Cortex of kidney (tissue), 1 donor: ENCODE data around the gene SMAGP.
"Not testable (repeated sequence)": the region's sequence is repeated elsewhere in the genome, so short reads cannot be mapped to it uniquely, and the experiment has no call there.

Source experiments
- DNase-seq: peaks from one replicate; lab custom pipeline; 2025; lab: John Stamatoyannopoulos, UW

SMAGP gene

DNA sequence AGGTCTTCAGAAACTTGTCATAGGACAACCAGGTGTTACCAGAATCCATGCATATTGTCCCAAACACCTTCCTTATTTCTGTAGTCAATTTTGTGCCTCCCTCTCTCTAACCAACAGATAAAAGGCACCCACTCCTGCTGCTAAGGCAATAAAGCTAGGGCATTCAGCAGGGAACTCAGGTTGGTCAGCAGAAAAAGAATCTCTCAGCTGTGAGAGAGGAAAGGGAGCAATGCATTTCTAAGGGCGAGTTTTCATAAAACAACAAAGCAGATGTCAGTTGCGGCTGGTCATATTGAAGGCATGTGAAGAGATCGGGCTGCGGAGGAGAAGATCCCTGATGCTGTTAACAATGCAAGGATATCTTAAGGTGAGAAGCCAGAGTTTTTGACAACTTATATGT lies 45.0 kb downstream of the SMAGP start:
- DNase-seq: no peak

GRCh38 chr12:51224625-51225024 lies 45.6 kb downstream of the SMAGP start:
- DNase-seq: no peak

DNA sequence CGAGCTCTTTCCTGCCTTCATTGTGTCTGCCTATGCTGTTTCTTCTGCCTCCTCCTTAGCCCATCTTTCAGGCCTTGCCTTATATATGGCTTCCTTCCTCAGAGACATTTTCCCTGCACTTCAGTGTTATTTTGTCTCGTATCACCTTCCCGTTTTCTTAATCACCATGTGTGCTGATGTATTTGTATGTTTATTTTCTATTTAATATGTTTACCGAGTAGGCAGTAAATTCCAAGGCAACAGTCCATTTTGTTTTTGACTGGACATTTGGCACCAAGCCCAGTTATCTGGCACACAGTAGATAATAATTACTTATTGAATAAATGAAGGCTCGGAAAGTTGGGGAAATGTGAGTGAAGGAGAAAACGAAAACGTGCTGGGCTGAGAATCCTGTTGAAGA lies 47.8 kb downstream of the SMAGP start:
- DNase-seq: no peak

GRCh38 chr12:51219857-51220256 lies 50.4 kb downstream of the SMAGP start:
- DNase-seq: not testable (repeated sequence)

DNA sequence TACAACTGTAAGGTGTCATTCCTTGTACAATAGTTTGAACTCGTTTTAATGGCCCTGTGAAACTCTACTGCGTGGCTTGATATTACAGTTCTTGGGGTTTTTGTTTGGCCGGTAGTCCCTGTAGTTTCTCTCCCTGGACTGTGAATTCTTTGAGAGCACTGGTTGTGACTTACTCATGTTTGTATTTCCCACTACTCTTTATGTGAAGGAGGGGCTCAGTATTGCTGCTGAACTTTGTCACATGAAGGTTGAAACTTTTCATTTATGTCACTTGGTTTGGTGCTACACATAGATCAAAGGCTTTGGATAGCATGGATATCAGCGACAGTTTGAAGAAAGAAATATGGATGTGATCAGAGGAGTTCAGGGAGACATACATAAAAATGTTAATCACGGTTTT lies 50.9 kb downstream of the SMAGP start:
- no peak for DNase-seq

- DNase-seq: no peak
Observed at GRCh38 chr12:51218607-51219161, 51.5 kb downstream of the SMAGP start.

DNA sequence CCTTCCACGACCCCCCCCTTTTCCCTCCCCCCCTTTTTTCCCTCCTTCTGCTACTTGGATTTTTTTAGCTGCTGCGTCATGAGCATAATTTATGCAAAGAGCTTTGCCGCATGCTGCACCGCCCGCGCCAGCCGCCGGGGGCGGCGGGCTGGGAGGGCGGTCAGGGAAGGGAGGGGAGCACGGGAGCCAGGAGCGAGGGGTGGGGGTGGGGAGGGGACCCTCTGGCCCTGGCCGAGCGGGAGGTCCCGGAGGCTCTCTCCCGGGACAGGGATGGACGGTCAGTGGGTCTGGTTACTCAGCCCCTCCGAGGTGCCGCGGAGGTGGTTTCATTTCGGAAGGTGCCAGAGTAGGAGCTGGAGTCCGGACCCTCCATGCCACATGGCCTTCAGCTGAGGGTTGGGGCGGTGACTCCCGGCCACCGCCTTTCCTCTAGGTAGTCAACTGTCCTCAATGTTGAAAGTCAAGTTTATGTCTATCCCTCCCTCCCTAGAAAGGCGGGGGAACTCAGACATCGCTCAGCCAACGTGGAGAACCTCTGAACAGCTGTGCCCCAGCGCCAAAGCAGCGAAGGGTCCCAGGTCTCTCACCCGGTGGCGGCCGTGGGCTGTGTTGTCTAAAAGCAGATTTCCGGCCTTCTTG lies 52.1 kb downstream of the SMAGP start, which contains the start of gene POU6F1:
TSS of gene POU6F1 (minus strand) at position 95 of the 639 bp plus-strand sequence. CDS start 11,226 bp downstream, outside the sequence.
- DNase-seq: no peak

- DNase-seq: no peak
Observed at GRCh38 chr12:51217133-51217967, 52.9 kb downstream of the SMAGP start.

- DNase-seq: no peak
Observed at GRCh38 chr12:51216642-51217041, 53.6 kb downstream of the SMAGP start.

- no peak for DNase-seq
Observed at GRCh38 chr12:51214895-51215294, 55.3 kb downstream of the SMAGP start.

DNA sequence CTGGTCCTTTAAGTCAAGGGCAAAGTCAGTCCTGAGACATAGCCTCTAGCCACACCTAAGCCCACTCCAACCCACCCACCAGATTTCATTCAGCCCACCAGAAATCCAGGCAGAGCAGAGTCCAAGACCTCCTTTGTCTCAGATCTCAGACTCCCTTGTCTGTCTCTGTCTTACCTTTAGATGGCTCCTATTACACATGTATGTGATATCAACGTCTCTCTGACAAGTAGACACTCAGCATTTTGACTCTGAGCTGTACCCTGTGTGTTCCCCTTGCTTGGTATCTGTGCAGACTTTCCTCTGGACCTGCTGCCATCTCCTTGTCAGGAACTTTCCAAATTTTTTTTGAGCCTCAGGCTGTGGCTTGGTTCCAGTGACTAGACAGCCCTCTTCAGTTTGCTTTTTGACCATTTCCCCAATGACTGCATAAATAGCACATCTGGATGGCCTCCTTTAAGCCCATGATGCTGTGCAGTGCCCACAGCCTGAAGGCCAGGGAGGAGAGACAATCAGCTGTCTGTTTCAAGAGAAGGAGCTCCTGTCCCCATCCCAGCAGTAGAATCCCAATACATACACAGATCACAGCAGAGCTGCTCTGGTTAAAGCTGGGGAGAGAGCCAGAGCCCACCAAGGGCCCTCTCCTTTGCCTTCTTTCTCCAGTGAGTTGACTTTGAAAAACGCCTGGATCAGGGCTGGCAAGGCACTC lies 59.4 kb downstream of the SMAGP start:
- no peak for DNase-seq

- no peak for DNase-seq
Observed at GRCh38 chr12:51209259-51209658, 61.0 kb downstream of the SMAGP start.

DNA sequence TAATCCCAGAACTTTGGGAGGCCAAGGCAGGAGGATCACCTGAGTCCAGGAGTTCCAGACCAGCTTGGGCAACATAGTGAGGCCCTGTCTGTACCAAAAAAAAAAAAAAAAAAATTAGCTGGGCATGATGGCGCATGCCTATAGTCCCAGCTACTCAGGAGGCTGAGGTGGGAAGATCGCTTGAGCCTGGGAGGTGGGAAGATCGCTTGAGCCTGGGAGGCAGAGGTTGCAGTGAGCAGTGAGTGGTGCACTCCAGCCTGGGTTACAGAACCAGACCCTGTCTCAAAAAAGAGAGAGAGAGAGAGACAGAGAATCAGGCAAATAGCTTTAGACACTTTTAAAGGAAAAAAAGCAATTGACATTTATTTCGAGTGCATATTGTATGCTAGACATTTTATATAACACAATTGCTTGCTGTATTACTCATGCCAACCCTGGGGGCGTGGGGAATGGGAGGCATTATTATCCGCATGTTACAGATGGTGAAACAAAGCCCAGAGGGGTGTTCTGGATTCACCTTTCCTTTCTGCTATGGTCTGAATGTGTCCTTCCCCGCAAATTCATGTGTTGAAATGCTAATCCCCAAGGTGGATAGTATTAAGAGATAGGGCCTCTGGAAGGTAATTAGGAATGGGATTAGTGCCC lies 62.1 kb downstream of the SMAGP start:
- no peak for DNase-seq

GRCh38 chr12:51205350-51205749 lies 64.9 kb downstream of the SMAGP start:
- DNase-seq: no peak

DNA sequence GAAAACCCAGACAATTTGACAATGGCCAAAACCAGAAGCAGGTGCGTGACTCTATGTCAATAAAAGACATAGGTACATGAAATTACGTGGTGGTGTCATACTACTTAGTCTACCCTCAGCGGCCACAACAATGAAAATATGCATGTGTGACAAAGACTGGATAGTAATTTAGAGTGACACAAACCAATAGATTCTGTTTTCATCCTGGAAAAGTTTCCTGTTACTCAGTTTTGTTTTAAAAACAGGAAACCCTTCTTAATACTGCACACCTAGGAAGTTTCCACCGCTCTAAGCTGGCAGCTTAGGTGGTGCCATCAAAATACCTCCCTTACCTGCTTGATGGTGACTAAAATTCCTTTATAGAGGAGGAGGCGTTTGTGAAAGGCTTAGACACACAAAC lies 67.5 kb downstream of the SMAGP start:
- no peak for DNase-seq

DNA sequence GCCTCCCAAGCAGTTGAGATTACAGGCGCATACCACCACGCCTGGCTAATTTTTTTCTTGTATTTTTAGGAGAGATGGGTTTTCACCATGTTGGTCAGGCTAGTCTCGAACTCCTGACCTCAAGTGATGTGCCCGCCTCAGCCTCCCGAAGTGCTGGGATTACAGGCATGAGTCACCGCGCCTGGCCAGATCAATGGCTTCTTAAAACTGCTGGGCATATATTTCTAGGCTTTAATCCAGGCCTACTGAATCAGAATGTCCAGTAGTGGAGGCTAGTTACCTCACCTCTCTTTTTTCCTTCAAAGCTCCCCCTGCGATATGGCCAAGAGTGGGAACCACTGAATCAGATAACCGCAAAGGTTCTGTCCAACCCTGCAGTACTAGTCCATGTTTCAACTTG lies 69.4 kb downstream of the SMAGP start:
- no peak for DNase-seq

DNA sequence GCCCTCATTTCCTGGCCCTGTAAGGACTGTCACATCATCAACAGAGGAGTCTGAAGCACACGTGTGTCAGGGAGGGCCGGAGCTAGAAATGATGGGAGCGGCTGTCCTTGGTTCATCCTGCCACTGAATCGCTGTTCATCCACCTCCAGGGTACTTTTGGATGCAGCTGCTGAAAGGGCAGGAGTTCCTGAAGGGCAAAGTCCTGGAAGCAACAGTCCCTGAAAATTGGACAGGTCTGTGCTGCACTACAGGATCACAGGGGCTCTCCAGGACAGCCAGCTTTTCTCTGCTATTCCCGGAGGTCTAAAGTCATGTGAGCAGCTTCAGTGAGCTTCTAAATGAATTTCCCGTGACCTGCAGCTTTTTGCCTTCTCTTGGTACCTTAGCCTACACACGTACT lies 70.1 kb downstream of the SMAGP start:
- no peak for DNase-seq

GRCh38 chr12:51199366-51199945 lies 70.8 kb downstream of the SMAGP start:
- no peak for DNase-seq

GRCh38 chr12:51198568-51199365 lies 71.4 kb downstream of the SMAGP start:
- no peak for DNase-seq

GRCh38 chr12:51197736-51198567 lies 72.3 kb downstream of the SMAGP start:
- no peak for DNase-seq
